ENCODE measurements around the gene AMPD1. TPM values are rescaled to one million over a fixed set of nuclear protein-coding genes. Genes with fewer than 3 reads are reported as not detected.

AMPD1 gene
- total RNA-seq, 1 experiment from 2014 or later, result not detected

- Mint-ChIP-seq H3K36me3 (ENCODE audit: insufficient read depth in 1 of 3, low read depth in 3 of 3) (peaks cover 21 to 76% (median 66%) of the 10 kb centered on the region in 3 experiments; a peak in 6 of 7 replicates), H3K27me3 (ENCODE audit: low read depth) (no peaks in the 10 kb centered on the region), H3K4me1 (peaks cover 9 to 14% of the 10 kb centered on the region in 2 experiments), H3K4me3 (peak overlapping the region; percentile 97 to 99), H3K27ac (peak overlapping the region; percentile 58 to 100 (median 100); a peak in 5 of 7 replicates), H3K9me3 (no peaks in the 10 kb centered on the region)
- Histone ChIP-seq H2BK120ac (ENCODE audit: low read depth, low read length, poor library complexity, severe bottlenecking) (no peak overlapping the region), H3K56ac (ENCODE audit: insufficient read length, low read depth, low read length) (peak overlapping the region; percentile 15), H3K18ac (ENCODE audit: insufficient read length, low read depth, low read length) (peak overlapping the region; percentile 89), H2AK5ac (ENCODE audit: insufficient read length, low read length) (no peak overlapping the region), H4K8ac (replicated peaks; ENCODE audit: insufficient read length, low read depth, low read length) (no peak overlapping the region), H3K4me2 (ENCODE audit: insufficient read depth, insufficient read length, low read length) (peak overlapping the region; percentile 86), H3K27me3 (ENCODE audit: insufficient read depth, low read length) (no peaks in the 10 kb centered on the region), H3K23ac (ENCODE audit: insufficient read length, low read depth, low read length) (no peak overlapping the region), H4K5ac (ENCODE audit: insufficient read length, low read depth, low read length) (peak overlapping the region; percentile 34), H2AFZ (ENCODE audit: low read length) (no peak overlapping the region), H3K79me2 (ENCODE audit: insufficient read depth, low read length) (peaks cover 4% of the 10 kb centered on the region; the same call in 1 of the 2 replicates), H2BK5ac (ENCODE audit: insufficient read length, low read length) (no peak overlapping the region), H2BK12ac (ENCODE audit: insufficient read length, low read depth, low read length) (no peak overlapping the region), H3K27ac (ENCODE audit: insufficient read length, low read depth, low read length) (no peak overlapping the region), H3K23me2 (ENCODE audit: insufficient read length, low read depth, low read length, poor library complexity, severe bottlenecking) (peaks cover 4% of the 10 kb centered on the region), H3K4me1 (ENCODE audit: insufficient read depth, low read length) (no peaks in the 10 kb centered on the region), H2BK15ac (ENCODE audit: low read depth, low read length) (no peak overlapping the region), H3K14ac (ENCODE audit: insufficient read depth, low read length) (peak overlapping the region; percentile 80; the same call in 1 of the 2 replicates), H3K4ac (ENCODE audit: low read depth, low read length) (peak overlapping the region; percentile 89; the same call in 1 of the 2 replicates), H4K20me1 (ENCODE audit: control insufficient read depth, insufficient read depth, insufficient read length) (no peaks in the 10 kb centered on the region), H3K9ac (ENCODE audit: extremely low read depth, insufficient read length, low read length) (peak overlapping the region; percentile 96), H3K79me1 (ENCODE audit: insufficient read depth, low read depth, low read length, poor library complexity, severe bottlenecking) (no peaks in the 10 kb centered on the region), H3T11ph (ENCODE audit: low read length) (no peak overlapping the region), H2BK20ac (ENCODE audit: low read depth, low read length, poor library complexity, severe bottlenecking) (no peak overlapping the region), H4K91ac (ENCODE audit: insufficient read length, low read depth, low read length) (no peak overlapping the region), H3K9me3 (ENCODE audit: control insufficient read depth, low read depth, low read length) (no peaks in the 10 kb centered on the region)
- no peak for DNase-seq
- TF ChIP-seq CTCF (conservative IDR thresholded peaks at IDR 0.05), result no peak
- WGBS (ENCODE audit: extremely low coverage, insufficient read length, low lambda C conversion rate), result no CpG with 5 or more reads among the region's 4 CpGs
These were observed 20.6 kb upstream of the AMPD1 start for GRCh38 chr1:114715952-114716303.
